ENCODE results near the gene CAST.

CAST gene

DNA sequence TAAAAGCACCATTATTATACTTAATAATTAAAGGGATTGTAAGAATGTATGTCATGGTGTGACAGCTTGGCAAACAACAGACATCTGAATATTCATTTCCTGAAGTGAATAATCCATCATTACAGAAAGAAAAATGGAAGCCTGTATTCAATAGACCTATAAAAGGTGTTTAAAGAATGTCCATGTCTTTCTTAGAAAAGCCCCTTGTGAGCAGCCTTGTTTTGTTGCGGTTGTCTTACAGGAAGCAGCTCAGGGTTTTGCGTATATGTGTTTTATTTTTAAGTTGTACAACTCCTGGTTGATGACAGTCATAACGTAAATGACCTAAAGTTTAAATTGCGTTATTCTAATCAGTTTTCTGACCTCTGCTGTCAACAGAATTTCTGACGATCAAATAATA, 53.8 kb downstream of the CAST start:
- no peak for DNase-seq (ENCODE audit: low spot score)
- TF ChIP-seq, protein P1, sequence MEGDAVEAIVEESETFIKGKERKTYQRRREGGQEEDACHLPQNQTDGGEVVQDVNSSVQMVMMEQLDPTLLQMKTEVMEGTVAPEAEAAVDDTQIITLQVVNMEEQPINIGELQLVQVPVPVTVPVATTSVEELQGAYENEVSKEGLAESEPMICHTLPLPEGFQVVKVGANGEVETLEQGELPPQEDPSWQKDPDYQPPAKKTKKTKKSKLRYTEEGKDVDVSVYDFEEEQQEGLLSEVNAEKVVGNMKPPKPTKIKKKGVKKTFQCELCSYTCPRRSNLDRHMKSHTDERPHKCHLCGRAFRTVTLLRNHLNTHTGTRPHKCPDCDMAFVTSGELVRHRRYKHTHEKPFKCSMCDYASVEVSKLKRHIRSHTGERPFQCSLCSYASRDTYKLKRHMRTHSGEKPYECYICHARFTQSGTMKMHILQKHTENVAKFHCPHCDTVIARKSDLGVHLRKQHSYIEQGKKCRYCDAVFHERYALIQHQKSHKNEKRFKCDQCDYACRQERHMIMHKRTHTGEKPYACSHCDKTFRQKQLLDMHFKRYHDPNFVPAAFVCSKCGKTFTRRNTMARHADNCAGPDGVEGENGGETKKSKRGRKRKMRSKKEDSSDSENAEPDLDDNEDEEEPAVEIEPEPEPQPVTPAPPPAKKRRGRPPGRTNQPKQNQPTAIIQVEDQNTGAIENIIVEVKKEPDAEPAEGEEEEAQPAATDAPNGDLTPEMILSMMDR (conservative IDR thresholded peaks at IDR 0.05; ENCODE audit: low read depth), result no peak
- ChIA-PET CTCF (interaction anchor here (1.8 kb wide), 1 partner anchor 13 kb away, joined by 5 read pairs; no protein-coding TSS in a partner anchor), POLR2A (ENCODE audit: low non-redundant PET) (interaction anchor here (1.2 kb wide), 1 partner anchor 13 kb away, joined by 3 read pairs; no protein-coding TSS in a partner anchor)
- no peak overlapping the region for H3K27ac ChIP-seq

DNA sequence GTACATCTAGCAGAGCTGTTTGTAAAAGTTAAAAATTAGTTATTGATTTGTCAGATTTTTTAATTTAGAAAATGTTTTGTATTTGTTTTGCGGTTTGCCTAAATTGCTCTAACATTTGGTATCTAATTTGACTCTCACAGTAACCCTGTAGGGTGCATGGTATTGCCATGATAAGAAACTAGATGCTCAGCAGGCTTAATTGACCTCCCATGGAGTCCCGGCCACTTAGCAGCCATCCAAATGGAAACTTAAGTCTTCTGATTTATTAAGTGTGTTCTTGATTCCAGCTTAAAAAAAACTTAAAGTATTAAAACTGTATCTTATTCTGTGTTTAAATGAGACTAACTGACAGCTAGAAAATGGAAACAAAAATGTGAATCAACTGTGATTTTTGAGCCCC, 54.5 kb downstream of the CAST start:
- no peak for DNase-seq (ENCODE audit: low spot score)
- no peak overlapping the region for H3K27ac ChIP-seq
- ChIA-PET CTCF (no interaction called here), POLR2A (ENCODE audit: low non-redundant PET) (no interaction called here)
- TF ChIP-seq, protein P1 (conservative IDR thresholded peaks at IDR 0.05; ENCODE audit: low read depth), result no peak

GRCh38 chr5:96717874-96718273, 55.7 kb downstream of the CAST start:
- ChIA-PET POLR2A (ENCODE audit: low non-redundant PET) (no interaction called here), CTCF (no interaction called here)
- TF ChIP-seq, protein P1 (conservative IDR thresholded peaks at IDR 0.05; ENCODE audit: low read depth), result no peak
- DNase-seq (ENCODE audit: low spot score), result no peak
- no peak overlapping the region for H3K27ac ChIP-seq

GRCh38 chr5:96718635-96719077, 56.5 kb downstream of the CAST start:
- H3K27ac ChIP-seq, result peak overlapping the region; percentile 76
- DNase-seq (ENCODE audit: low spot score), result peak; percentile 94
- TF ChIP-seq, protein P1 (conservative IDR thresholded peaks at IDR 0.05; ENCODE audit: low read depth), result no peak
- ChIA-PET POLR2A (ENCODE audit: low non-redundant PET) (no interaction called here), CTCF (interaction anchor here (0.7 kb wide), 1 partner anchor 13 kb away, joined by 4 read pairs; no protein-coding TSS in a partner anchor)

DNA sequence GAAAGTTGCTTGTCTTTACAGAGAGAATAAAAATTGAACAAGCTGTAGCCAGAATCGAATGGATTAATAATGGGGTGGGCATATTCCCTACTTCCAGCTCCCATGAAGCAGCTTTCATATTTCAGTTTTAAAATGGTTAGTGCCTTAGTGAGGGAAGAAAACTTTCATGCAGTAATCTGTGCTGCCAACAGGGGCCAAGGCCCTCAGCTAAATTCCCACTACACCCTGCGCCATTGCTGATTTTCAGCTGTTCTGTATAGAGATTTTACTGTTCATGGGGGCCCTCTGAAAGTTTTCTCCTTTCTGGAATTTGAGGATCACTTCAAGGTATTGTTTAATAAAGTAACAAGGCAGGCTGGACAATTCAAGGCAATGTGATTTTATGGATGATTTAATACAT, 58.2 kb downstream of the CAST start:
- ChIA-PET POLR2A (ENCODE audit: low non-redundant PET) (no interaction called here), CTCF (interaction anchor here (0.6 to 1.1 kb wide), 4 partner anchors 13 to 106 kb away, joined by 3 to 6 read pairs (median 3); no protein-coding TSS in a partner anchor)
- TF ChIP-seq, protein P1 (conservative IDR thresholded peaks at IDR 0.05; ENCODE audit: low read depth), result no peak
- no peak overlapping the region for H3K27ac ChIP-seq
- DNase-seq (ENCODE audit: low spot score), result no peak

- ChIA-PET CTCF (interaction anchor here (0.6 kb wide), 1 partner anchor 20 kb away, joined by 3 read pairs; no protein-coding TSS in a partner anchor), POLR2A (ENCODE audit: low non-redundant PET) (no interaction called here)
- TF ChIP-seq, protein P1 (conservative IDR thresholded peaks at IDR 0.05; ENCODE audit: low read depth), result no peak
- peak overlapping the region; percentile 38; the same call in 1 of the 2 replicates for H3K27ac ChIP-seq
- DNase-seq (ENCODE audit: low spot score), result no peak
These were observed 59.3 kb downstream of the CAST start for GRCh38 chr5:96721351-96721977.

All from RWPE1 (cell line).